GM19468 (cell line): Measurements from ENCODE around the gene KLK13.

Experiments
- ATAC-seq: cut with Tn5 transposase; IDR thresholded peaks from one replicate; pipeline ENCODE4 v1.9.1; 2021; ENCODE audit warnings: mild to moderate bottlenecking, moderate library complexity, moderate number of reproducible peaks; ENCODE audit not compliant: unreplicated experiment; ENCODE audit errors: extremely low read depth

KLK13 gene

GRCh38 chr19:51025809-51026553, 38.9 kb downstream of the KLK13 start:
- ATAC-seq = no peak

DNA sequence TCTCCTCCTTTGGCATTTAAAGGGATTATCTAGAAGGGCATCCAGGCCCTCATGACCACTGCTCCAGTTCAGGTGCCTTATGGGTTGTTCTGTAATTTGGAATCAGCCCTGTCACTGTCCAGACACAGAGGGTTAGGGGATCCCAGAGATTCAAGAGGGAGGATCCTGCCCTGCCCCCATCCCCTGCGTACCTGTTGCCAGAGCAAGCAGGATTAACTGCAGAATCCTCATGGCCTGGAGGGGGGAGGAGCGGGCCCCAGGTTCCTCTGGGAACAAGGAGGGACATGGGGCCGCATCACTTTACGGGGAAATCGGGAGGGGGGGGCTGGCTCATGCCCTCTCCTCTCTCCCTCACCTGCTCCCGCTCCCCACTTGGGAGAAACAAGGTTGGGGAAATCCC, 39.5 kb downstream of the KLK13 start:
- no peak for ATAC-seq

- ATAC-seq = no peak
Observed at GRCh38 chr19:51024924-51025323, 40.0 kb downstream of the KLK13 start.

GRCh38 chr19:51023946-51024345, 40.9 kb downstream of the KLK13 start:
- no peak for ATAC-seq

DNA sequence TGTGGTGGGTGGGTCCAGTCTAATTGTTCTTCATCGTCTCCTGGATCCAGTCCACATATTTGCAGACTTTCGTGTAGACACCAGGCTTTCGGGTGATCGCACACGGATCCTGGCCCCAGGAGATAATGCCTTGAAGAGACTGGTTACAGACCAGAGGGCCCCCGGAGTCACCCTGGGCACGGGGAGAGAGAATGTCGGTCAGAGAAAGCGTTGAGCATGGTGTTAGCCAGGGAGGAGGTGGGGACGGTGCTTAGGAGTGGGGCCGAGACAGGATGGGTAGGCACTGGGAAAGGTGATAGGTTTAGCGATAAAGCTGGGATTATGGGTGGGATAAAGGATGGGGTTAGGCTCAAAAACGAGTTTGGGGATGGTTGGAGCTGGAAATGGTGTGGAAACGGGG, 42.4 kb downstream of the KLK13 start:
- no peak for ATAC-seq

DNA sequence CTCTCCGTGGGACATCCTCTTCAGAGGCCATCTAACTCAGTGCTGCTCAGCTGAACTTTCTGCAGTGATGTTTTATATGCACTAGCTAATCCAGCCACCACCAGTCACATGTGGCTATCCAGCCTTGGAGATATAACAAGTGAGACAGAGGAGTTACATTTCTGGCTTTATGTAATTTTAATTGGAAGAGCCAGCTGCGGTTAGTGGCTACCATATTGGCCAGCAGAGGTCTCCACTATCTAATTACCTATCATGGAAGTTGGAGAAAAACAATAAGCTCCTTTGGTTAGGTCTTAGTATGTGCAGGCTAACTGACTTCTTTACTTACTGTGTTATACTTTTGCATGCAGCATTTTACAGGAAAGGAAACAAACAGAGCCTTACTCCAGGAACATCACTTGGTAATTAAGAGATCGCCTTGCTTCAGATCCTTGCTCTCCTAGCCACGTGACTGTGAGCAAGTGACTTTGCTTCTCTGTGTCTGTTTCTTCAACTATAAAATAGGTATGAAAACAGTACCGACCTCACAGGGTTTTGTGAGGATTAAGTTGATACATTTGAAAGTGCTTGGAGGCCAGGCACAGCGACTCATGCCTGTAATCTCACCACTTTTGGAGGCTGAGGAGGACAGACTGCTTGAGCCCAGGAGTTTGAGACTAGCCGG, 43.8 kb downstream of the KLK13 start:
- no peak for ATAC-seq

- no peak for ATAC-seq
Observed at GRCh38 chr19:51019544-51019925, 45.4 kb downstream of the KLK13 start, which contains the start of gene KLK10. Gene KLK10 (minus strand): TSS chr19:51019709. CDS start chr19:51019130, 579 bp downstream.

GRCh38 chr19:51018745-51019543, 45.9 kb downstream of the KLK13 start:
- no peak for ATAC-seq

DNA sequence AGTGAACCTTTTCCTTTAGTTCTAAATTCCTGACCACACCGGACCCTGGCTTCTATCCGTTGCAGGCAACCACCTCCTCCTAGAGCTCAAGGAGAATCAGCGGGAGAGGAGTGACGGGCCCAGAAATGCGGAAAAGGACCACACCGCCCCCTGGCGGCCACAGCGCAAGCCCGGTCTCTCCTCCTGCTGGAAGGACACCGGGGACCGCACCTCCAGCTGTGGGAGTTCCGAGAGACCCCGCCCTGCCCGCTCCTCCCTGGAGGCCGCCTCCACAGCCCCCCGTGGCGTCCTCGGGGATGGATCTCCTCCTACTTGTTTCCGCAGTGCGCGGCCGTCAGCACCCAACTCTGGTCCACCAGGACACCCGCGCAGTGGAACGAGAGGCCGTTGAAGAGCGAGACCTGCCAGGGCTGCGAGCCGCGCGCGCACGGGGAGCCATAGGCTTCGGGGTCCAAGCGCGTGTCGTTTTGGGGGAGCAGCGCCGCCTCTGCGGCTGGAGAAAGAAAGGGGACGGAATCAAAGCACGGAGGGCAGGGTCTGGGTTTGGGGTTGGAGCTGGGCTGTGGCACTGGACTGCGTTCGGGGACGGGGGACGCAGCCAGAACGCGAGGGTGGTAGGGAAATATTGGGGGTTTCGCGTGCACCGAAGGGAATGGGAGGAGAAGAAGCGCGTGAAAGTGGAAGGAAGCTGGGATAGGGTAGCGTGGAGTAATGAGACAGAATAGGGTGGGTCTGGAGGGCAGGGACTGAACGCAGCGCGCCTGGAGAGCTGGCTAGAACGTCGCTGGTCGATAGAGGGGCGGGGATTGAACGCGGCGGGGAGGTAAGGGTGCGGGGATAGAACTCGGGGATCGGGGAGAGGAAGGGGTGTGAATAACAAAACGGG, 47.9 kb downstream of the KLK13 start:
- no peak for ATAC-seq

- ATAC-seq = no peak
Observed at GRCh38 chr19:51015691-51016267, 49.1 kb downstream of the KLK13 start.

DNA sequence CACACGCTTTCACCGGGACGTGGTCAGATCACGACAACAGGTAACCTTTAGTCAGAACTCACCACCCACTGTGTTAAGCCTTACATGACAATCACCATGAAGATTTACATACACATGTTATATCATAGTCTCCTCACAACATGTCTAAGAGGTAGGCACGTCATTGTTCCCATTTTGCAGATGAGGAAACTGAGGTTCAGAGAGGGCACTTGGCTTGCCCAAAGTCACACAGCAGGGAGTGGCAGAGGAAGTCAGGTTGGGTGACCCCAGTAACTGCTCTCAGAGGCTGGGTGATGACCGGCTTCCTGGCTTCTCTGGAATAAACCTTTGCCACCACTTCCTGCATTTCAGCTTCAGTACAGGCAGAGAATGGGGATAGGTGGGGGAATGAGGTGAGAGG, 50.6 kb downstream of the KLK13 start:
- ATAC-seq = no peak

DNA sequence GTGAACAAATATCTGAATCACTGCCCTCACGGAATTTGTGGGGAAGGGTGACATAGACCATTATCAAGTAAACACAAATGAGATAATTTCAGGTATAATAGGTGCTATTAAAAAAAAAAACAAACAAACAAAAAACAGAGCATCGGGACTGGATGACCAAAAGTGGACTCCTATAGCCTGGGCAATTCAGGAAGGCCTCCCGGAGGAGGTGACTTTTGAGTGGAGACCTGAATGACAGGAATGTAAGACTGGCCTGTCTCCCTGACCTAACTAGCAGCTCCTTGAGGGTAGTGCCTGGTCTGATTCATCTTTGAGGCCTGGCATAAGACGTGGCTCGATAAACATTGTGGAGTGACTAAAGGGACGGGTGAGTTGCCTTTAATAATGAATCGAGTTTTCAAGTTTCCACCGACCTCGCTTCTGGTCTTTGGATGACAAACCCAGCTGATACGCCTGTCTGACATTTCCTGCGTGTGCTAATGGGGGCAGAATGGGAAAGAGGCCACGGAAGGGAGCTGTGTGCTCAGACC, 52.2 kb downstream of the KLK13 start:
- no peak for ATAC-seq

DNA sequence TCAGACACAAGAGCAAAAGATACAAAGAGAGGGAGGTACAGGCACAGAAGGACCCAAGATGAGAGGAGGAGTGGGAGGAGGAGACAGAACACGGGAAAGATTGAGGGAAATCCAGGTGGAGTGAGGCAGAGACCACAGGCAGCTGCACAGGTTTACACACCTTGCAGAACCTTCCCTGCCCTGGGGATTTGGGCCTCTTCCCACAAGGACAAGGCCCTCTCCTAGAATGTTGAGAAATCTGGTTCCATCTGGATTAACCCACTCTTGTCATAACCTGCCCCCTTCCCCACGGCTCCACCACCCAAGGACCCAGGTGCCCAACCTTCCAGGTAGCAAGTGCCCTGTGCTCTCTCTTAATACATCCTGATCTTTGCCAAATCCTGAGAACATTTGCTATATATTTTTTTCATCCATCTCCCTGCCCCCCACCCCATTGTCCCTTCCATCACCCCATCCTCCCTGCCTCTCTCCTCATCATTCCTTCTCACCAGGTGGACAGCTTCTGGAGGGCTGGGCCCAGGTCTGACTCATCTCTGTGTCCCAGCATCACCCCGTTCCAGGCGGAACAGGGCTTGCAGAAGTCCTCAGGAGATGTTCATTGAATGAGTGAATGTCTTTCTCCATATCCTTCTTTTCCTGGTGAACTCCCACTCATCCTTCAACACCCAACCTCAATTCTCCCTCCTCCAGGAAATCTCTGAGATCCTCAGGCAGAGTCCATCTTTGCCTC, 54.7 kb downstream of the KLK13 start:
- ATAC-seq = no peak

DNA sequence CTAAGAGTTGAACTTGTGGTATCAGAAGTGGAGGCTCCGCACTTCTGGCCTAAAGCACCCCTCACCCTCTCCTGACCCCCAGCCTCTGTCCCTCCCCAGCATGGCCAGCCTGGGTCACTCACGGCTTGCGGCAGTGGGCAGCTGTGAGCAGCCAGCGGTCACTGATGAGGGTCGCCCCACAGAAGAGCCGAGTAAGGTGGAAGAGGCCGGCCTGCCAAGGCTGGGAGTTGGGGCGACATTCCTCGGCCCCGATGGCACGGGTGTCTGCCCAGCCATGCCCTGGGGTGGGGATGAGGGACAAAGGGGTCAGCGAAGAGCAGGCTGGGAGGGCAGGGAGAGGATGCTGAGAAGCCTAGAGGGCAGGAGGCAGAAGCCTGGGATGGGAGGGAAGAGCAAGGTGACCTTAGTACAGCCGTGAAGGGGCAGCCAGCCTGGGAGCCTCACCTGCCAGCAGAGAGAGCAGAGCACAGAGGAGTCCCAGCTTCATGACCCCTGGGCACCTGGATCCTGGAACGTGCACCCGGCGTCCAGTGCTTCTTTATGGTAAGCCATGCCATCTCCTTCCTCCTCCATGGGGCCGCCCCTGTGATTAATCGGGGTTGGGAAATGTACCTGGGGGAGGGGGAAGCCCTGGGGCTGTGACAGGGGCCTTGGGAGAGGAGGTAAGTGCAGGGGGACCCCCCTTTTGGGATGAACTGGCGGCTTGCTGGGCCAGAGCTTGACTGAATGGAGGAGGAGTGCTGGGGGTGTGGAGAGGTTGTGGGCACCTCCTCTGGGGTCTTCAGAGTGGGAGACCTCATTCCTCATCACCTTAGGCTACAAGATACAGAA, 55.6 kb downstream of the KLK13 start:
- ATAC-seq = no peak

GRCh38 chr19:51007488-51007887, 57.4 kb downstream of the KLK13 start:
- no peak for ATAC-seq

GRCh38 chr19:51006406-51006805, 58.5 kb downstream of the KLK13 start:
- no peak for ATAC-seq
